GM12878 (cell line): Measurements from ENCODE around the gene SSU72. TPM values are rescaled to one million over a fixed set of nuclear protein-coding genes. Genes with fewer than 3 reads are reported as not detected.

Source experiments
- ATAC-seq: fragments of 200-7000 bp; cut with Tn5 transposase; 3 replicates; pipeline ENCODE4 v1.9.1; 2020; ENCODE audit warnings: mild to moderate bottlenecking, moderate library complexity
- BruUV-seq: library from RNA; stranded (reverse); fragments of 400-500 nt; replicated peaks from 2 replicates; lab custom pipeline; 2021; lab: Mats Ljungman, UMichigan
- CTCF ChIA-PET: fragments of 300-600 bp; sonication (Branson Sonifier 250); formaldehyde crosslinking; extraction: SDS; loops from one replicate; lab custom pipeline; 2021; ENCODE audit warnings: inconsistent platforms; lab: Yijun Ruan, JAX
- POLR2A ChIA-PET: fragments of 350-600 bp; formaldehyde crosslinking; extraction: SDS; loops from one replicate; lab custom pipeline; 2021; ENCODE audit warnings: inconsistent platforms; lab: Charles Lee
- RAD21 ChIA-PET: fragments of 300-600 bp; sonication (Branson Sonifier 250); formaldehyde crosslinking; loops from one replicate; lab custom pipeline; 2023; ENCODE audit warnings: antibody characterized with exemption; ENCODE audit not compliant: unreplicated experiment; lab: Charles Lee
- SMC1A ChIA-PET: fragments of 300-600 bp; sonication (Branson Sonifier 250); formaldehyde crosslinking; loops from one replicate; lab custom pipeline; 2023; ENCODE audit not compliant: unreplicated experiment, uncharacterized antibody; lab: Charles Lee
- DNase-seq: peaks from one replicate; pipeline ENCODE4 v3.0.0-alpha.2; 2011; ENCODE audit warnings: low read depth, low spot score
- FAIRE-seq: peaks from 3 replicates; lab custom pipeline; 2011; peaks lifted over from hg19 to GRCh38; lab: Jason Lieb, UNC
- H2AFZ ChIP-seq: 2 replicates; pipeline ENCODE4 v1.6.0; 2011; ENCODE audit warnings: low read depth, low read length, control low read depth; ENCODE audit not compliant: control insufficient read depth
- H3K27ac ChIP-seq: 2 replicates; pipeline ENCODE4 v1.5.1; 2011; ENCODE audit warnings: control low read depth; ENCODE audit not compliant: control insufficient read depth, insufficient read depth
- H3K27me3 ChIP-seq, 2 experiments: replicated peaks in 1 of 2; 2 replicates each; pipeline versions ENCODE4 v1.6.0 to v1.6.1; 2011; ENCODE audit warnings: low read length in 1 of 2; ENCODE audit not compliant: control insufficient read depth in 2 of 2, insufficient read depth in 2 of 2
- H3K36me3 ChIP-seq, 2 experiments: 2 replicates each; pipeline ENCODE4 v1.5.1; 2011; ENCODE audit warnings: low read length in 1 of 2; ENCODE audit not compliant: control insufficient read depth in 2 of 2, insufficient read depth in 2 of 2
- H3K4me1 ChIP-seq: 2 replicates; pipeline ENCODE4 v1.6.1; 2011; ENCODE audit warnings: mild to moderate bottlenecking, low read length, moderate library complexity, mixed read lengths; ENCODE audit not compliant: control insufficient read depth, insufficient read depth
- H3K4me2 ChIP-seq: 2 replicates; pipeline ENCODE4 v1.6.0; 2011; ENCODE audit warnings: control low read depth; ENCODE audit not compliant: control insufficient read depth, insufficient read depth
- H3K4me3 ChIP-seq: fragments of 200-600 bp; sonication (generic); 2 replicates; pipeline ENCODE4 v1.5.1; 2016
- H3K79me2 ChIP-seq: 2 replicates; pipeline ENCODE4 v1.6.0; 2011; ENCODE audit warnings: low read length; ENCODE audit not compliant: control insufficient read depth, insufficient read depth
- H3K9ac ChIP-seq: 2 replicates; pipeline ENCODE4 v1.8.0; 2011; ENCODE audit warnings: low read length, control low read depth, mixed read lengths; ENCODE audit not compliant: control insufficient read depth, insufficient read depth
- H3K9me3 ChIP-seq: replicated peaks from 3 replicates; pipeline ENCODE4 v1.5.1; 2011; ENCODE audit warnings: mild to moderate bottlenecking, low read length; ENCODE audit not compliant: control insufficient read depth, insufficient read depth
- H4K20me1 ChIP-seq: 2 replicates; pipeline ENCODE4 v1.6.0; 2011; ENCODE audit not compliant: control insufficient read depth, insufficient read depth
- IRF3 ChIP-seq: fragments of 450-650 bp; IDR thresholded peaks from 2 replicates; pipeline ENCODE4 v1.6.1; 2014; ENCODE audit warnings: mild to moderate bottlenecking
- SKIL ChIP-seq: fragments of 450-650 bp; IDR thresholded peaks from 2 replicates; pipeline ENCODE4 v1.6.1; 2017; ENCODE audit warnings: mild to moderate bottlenecking, low read depth, inconsistent platforms; ENCODE audit not compliant: poor library complexity, severe bottlenecking
- SMAD1 ChIP-seq: fragments of 450-650 bp; IDR thresholded peaks from 2 replicates; pipeline ENCODE4 v1.6.1; 2018; ENCODE audit warnings: mild to moderate bottlenecking, low read depth; ENCODE audit not compliant: partially characterized antibody
- WGBS: methylation state at CpG from one replicate; pipeline ENCODE4 v1.1.6; 2016; ENCODE audit warnings: low lambda C conversion rate; ENCODE audit not compliant: insufficient replicate concordance, insufficient coverage; ENCODE audit errors: missing lambda C conversion rate; 5-methylcytosine and 5-hydroxymethylcytosine counted together
- in situ Hi-C: fragments of 300-500 bp; cut with MboI; formaldehyde crosslinking; loops from 9 replicates; pipeline ENCODE4 v1.14.3; 2018; ENCODE audit warnings: mixed read lengths
- intact Hi-C: fragments of 100-400 bp; cut with micrococcal nuclease; formaldehyde crosslinking; loops from one replicate; pipeline ENCODE4 v1.14.2; 2022; ENCODE audit not compliant: unreplicated experiment
- polyA plus RNA-seq, 11 experiments: library from polyadenylated mRNA; depleted of rRNA in 4 of 11; unstranded in 6 of 11; stranded (reverse) in 5 of 11; fragments of >200 nt; fragmentation: Nextera tagmentation in 4 of 11; fragmentation: Illumina TruSeq in 1 of 11; extraction: Ambion mirVana in 4 of 11; extraction: Trizol in 1 of 11; gene quantifications; 1 replicate in 1 of 11; 2 replicates in 10 of 11; pipeline versions ENCODE4 v1.2.1 to v1.2.3, GENCODE V29; 2011 to 2016; ENCODE audit warnings: inconsistent platforms in 2 of 11, missing spikeins in 2 of 11, low read depth in 1 of 11
- total RNA-seq, 4 experiments: library from RNA; depleted of rRNA in 3 of 4; stranded (reverse); fragments of >200 nt in 3 of 4; fragmentation: Illumina TruSeq in 1 of 4; extraction: Trizol in 1 of 4; gene quantifications; 2 replicates each; pipeline versions ENCODE4 v1.2.1 to v1.2.3, GENCODE V29; 2013 to 2021

SSU72 gene
- total and polyA plus RNA-seq, 10 of the 15 experiments (the other 5 are each of a cell fraction or from before 2014, with no cell fraction given): 28.6 to 172 (median 67.7) TPM

GRCh38 chr1:1583347-1584010 lies 8.8 kb upstream of the SSU72 start:
- Histone ChIP-seq H2AFZ (no peak overlapping the region), H3K4me1 (no peaks in the 10 kb centered on the region), H3K9ac (no peak overlapping the region), H3K79me2 (no peaks in the 10 kb centered on the region), H3K27ac (no peak overlapping the region), H3K9me3 (no peaks in the 10 kb centered on the region), H3K4me3 (no peak overlapping the region), H4K20me1 (no peaks in the 10 kb centered on the region), H3K4me2 (no peak overlapping the region), H3K27me3 (0 out of 4 replicates have a peak, but pooled peaks cover 0 to 3% of the 10 kb centered on the region in 2 experiments), H3K36me3 (no peaks in the 10 kb centered on the region)
- DNase-seq (no peak), FAIRE-seq (no peak), ATAC-seq (no peak)
- SMC1A ChIA-PET: no interaction called here
- 51% methylated on average over 23 of the region's 23 CpGs for WGBS
- RAD21 ChIA-PET: no interaction called here
- POLR2A ChIA-PET: no interaction called here
- no TSS peak for BruUV-seq
- in situ Hi-C loops (no loop called here), intact Hi-C loops (no loop called here)
- TF ChIP-seq SMAD1 (no peak), SKIL (no peak), IRF3 (no peak)
- CTCF ChIA-PET: no interaction called here
